MM.1S (cell line): ENCODE measurements around the gene LOC128125822.

Source experiments
- EZH2phosphoT487 ChIP-seq: fragments of 300-600 bp; sonication (generic); IDR thresholded peaks from 2 replicates; pipeline ENCODE4 v1.6.1; 2018; ENCODE audit warnings: antibody characterized with exemption, low read length
- TF ChIP-seq, protein P1 (sequence below): fragments of 300-600 bp; sonication (generic); IDR thresholded peaks from 2 replicates; pipeline ENCODE4 v1.5.1; 2016; ENCODE audit warnings: antibody characterized with exemption, low read length, mixed read lengths

DNA sequence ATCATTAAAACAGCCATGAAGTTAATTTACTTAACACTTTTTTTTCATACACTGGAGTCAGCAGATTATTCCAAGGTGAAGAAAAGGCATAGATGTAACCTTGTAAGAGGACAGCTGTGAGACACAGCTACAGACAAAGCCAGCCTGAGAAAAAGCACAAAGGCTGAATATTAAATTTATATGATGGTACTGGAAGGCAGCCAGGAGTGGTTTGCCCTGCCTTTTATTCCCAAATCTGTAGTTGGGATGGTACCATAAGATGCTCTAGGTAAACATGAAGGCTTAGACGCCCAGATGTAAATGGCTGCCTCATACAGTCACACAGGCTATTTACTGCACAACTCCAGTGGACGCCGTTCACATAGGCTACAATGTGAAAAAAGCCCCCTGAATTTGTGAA is 42.1 kb upstream of the LOC128125822 start:
- TF ChIP-seq, protein P1, sequence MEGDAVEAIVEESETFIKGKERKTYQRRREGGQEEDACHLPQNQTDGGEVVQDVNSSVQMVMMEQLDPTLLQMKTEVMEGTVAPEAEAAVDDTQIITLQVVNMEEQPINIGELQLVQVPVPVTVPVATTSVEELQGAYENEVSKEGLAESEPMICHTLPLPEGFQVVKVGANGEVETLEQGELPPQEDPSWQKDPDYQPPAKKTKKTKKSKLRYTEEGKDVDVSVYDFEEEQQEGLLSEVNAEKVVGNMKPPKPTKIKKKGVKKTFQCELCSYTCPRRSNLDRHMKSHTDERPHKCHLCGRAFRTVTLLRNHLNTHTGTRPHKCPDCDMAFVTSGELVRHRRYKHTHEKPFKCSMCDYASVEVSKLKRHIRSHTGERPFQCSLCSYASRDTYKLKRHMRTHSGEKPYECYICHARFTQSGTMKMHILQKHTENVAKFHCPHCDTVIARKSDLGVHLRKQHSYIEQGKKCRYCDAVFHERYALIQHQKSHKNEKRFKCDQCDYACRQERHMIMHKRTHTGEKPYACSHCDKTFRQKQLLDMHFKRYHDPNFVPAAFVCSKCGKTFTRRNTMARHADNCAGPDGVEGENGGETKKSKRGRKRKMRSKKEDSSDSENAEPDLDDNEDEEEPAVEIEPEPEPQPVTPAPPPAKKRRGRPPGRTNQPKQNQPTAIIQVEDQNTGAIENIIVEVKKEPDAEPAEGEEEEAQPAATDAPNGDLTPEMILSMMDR, result no peak
- no peak for TF ChIP-seq EZH2phosphoT487
